GM12878 (cell line): ENCODE results near the gene PCP2.

Experiments
- FOXK2 ChIP-seq: fragments of 450-650 bp; IDR thresholded peaks from 2 replicates; pipeline ENCODE4 v1.6.1; 2017; ENCODE audit warnings: mild to moderate bottlenecking, moderate library complexity
- HDAC2 ChIP-seq: fragments of 200-600 bp; sonication (generic); IDR thresholded peaks from 2 replicates; pipeline ENCODE4 v1.6.1; 2017
- JUNB ChIP-seq: IDR thresholded peaks from 2 replicates; pipeline ENCODE4 v1.6.1; 2016; ENCODE audit warnings: antibody characterized with exemption, mild to moderate bottlenecking
- JUND ChIP-seq: IDR thresholded peaks from 2 replicates; pipeline ENCODE4 v1.6.1; 2012; ENCODE audit warnings: low read depth, mild to moderate bottlenecking, low read length, improper control_type of control experiment, moderate library complexity
- NFYA ChIP-seq: IDR thresholded peaks from 2 replicates; pipeline ENCODE4 v1.6.1; 2011; ENCODE audit warnings: low read depth, mild to moderate bottlenecking, low read length, improper control_type of control experiment, borderline replicate concordance
- NRF1 ChIP-seq: conservative IDR thresholded peaks from 2 replicates; pipeline ENCODE4 v1.6.1; 2011; ENCODE audit warnings: mild to moderate bottlenecking, low read depth, low read length, improper control_type of control experiment
- PML ChIP-seq: IDR thresholded peaks from 2 replicates; pipeline ENCODE4 v1.6.1; 2012; ENCODE audit warnings: low read length, inconsistent platforms
- POLR2A ChIP-seq: IDR thresholded peaks from 2 replicates; pipeline ENCODE4 v1.6.1; 2011; ENCODE audit warnings: low read depth, mild to moderate bottlenecking, low read length
- POLR2AphosphoS5 ChIP-seq: IDR thresholded peaks from 2 replicates; pipeline ENCODE4 v1.6.1; 2011; ENCODE audit warnings: mild to moderate bottlenecking, low read length, inconsistent platforms
- SUZ12 ChIP-seq: fragments of 200-600 bp; sonication (generic); IDR thresholded peaks from one replicate; pipeline ENCODE4 v1.6.1; 2018; ENCODE audit warnings: antibody characterized with exemption, mild to moderate bottlenecking; ENCODE audit not compliant: unreplicated experiment
- YBX1 ChIP-seq: fragments of 450-650 bp; IDR thresholded peaks from 2 replicates; pipeline ENCODE4 v1.6.1; 2016; ENCODE audit warnings: antibody characterized with exemption
- ZBTB11 ChIP-seq: fragments of 450-650 bp; formaldehyde crosslinking; IDR thresholded peaks from 2 replicates; pipeline ENCODE4 v1.5.0; 2022; ENCODE audit warnings: mild to moderate bottlenecking, missing genetic modification characterization
- ZNF274 ChIP-seq: IDR thresholded peaks from one replicate; pipeline ENCODE4 v1.8.0; 2011; ENCODE audit not compliant: insufficient read length, insufficient read depth
- TF ChIP-seq, protein P1 (sequence below), 3 experiments: IDR thresholded peaks in 2 of 3; conservative IDR thresholded peaks in 1 of 3; 2 replicates each; pipeline ENCODE4 v1.5.1; 2011; ENCODE audit warnings: low read depth in 3 of 3, low read length in 3 of 3, mild to moderate bottlenecking in 3 of 3, control low read depth in 2 of 3, moderate library complexity in 2 of 3, inconsistent platforms in 1 of 3, mixed read lengths in 1 of 3; ENCODE audit not compliant: control insufficient read depth in 2 of 3, insufficient read depth in 1 of 3; ENCODE audit errors: extremely low read depth in 1 of 3

DNA sequence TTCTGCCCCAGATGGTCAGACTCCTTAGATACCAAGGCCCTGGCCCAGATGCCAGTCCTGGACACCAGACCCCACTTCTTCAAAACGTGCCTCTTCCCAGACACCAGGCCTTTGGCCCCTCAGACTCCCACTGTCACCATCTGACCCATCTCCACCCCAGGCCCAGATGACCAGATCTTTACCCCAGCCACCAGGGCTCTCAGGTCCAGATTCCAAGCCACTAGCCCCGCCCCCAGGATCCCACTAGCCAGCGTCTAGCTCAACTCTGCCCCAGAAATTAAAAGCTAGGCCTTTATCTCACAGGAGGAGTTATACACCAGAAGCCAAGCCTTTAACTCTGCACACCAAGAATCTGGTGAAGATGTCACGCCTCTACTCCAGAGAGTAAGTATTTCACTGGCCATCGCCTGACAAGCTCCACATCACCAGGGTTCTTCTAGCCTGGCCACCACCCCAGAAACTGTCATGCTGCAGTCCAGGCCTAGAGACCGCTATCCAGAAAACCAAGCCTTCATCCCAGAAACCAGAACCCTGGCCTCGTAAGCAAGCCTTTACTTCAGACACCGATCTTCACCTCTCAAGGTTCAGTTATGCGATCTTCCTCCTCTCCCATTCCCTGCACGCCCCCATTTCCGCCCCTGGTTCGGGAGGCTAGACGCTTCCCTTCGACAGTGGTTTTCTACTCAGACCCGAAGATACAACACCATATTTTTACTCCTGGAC lies 4.8 kb downstream of the PCP2 start:
- no peak for TF ChIP-seq POLR2AphosphoS5
- TF ChIP-seq YBX1: no peak
- TF ChIP-seq, protein P1, sequence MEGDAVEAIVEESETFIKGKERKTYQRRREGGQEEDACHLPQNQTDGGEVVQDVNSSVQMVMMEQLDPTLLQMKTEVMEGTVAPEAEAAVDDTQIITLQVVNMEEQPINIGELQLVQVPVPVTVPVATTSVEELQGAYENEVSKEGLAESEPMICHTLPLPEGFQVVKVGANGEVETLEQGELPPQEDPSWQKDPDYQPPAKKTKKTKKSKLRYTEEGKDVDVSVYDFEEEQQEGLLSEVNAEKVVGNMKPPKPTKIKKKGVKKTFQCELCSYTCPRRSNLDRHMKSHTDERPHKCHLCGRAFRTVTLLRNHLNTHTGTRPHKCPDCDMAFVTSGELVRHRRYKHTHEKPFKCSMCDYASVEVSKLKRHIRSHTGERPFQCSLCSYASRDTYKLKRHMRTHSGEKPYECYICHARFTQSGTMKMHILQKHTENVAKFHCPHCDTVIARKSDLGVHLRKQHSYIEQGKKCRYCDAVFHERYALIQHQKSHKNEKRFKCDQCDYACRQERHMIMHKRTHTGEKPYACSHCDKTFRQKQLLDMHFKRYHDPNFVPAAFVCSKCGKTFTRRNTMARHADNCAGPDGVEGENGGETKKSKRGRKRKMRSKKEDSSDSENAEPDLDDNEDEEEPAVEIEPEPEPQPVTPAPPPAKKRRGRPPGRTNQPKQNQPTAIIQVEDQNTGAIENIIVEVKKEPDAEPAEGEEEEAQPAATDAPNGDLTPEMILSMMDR (IDR thresholded peaks at IDR 0.05 in 2 of 3, conservative IDR thresholded peaks at IDR 0.05 in 1 of 3; ENCODE audit: control insufficient read depth in 2 of 3, extremely low read depth in 1 of 3, insufficient read depth in 1 of 3, low read depth in 3 of 3, low read length in 3 of 3): no peak
- TF ChIP-seq NRF1: no peak
- no peak for TF ChIP-seq POLR2A
- TF ChIP-seq SUZ12: no peak
- no peak for TF ChIP-seq NFYA
- no peak for TF ChIP-seq ZNF274
- TF ChIP-seq HDAC2: no peak
- TF ChIP-seq JUNB: no peak
- TF ChIP-seq ZBTB11: no peak
- TF ChIP-seq JUND: no peak
- TF ChIP-seq FOXK2: no peak
- TF ChIP-seq PML: no peak
